UCSD-AML1 (cell line): ENCODE results near the gene FGFR2.

ENCODE experiments used
- DNase-seq: peaks from one replicate; lab custom pipeline; 2025; ENCODE audit not compliant: unreplicated experiment; lab: John Stamatoyannopoulos, UW

FGFR2 gene

GRCh38 chr10:121611393-121612159 is 13.3 kb upstream of the FGFR2 start:
- DNase-seq: no peak

GRCh38 chr10:121610798-121611323 is 12.6 kb upstream of the FGFR2 start:
- DNase-seq: no peak

GRCh38 chr10:121609426-121610380 is 11.5 kb upstream of the FGFR2 start:
- DNase-seq: no peak

GRCh38 chr10:121608469-121609190 is 10.4 kb upstream of the FGFR2 start:
- DNase-seq: peak; percentile 26

GRCh38 chr10:121607310-121608055 is 9.2 kb upstream of the FGFR2 start:
- DNase-seq: no peak

- DNase-seq: no peak
These were observed 7.5 kb upstream of the FGFR2 start for GRCh38 chr10:121605708-121606107.

- DNase-seq: no peak
These were observed 3.2 kb upstream of the FGFR2 start for GRCh38 chr10:121601458-121601857.

GRCh38 chr10:121600611-121601010 is 2.4 kb upstream of the FGFR2 start:
- no peak for DNase-seq

- DNase-seq: no peak
These were observed 1.7 kb upstream of the FGFR2 start for GRCh38 chr10:121599947-121600346.

GRCh38 chr10:121597504-121598262 is 561 bp downstream of the FGFR2 start:
- DNase-seq: no peak

- DNase-seq: no peak
These were observed 1.3 kb downstream of the FGFR2 start for GRCh38 chr10:121596689-121597503.

- no peak for DNase-seq
These were observed 2.2 kb downstream of the FGFR2 start for GRCh38 chr10:121595806-121596688.

- no peak for DNase-seq
These were observed 2.9 kb downstream of the FGFR2 start for GRCh38 chr10:121595351-121595805.

GRCh38 chr10:121594623-121595350 is 3.5 kb downstream of the FGFR2 start:
- no peak for DNase-seq

- no peak for DNase-seq
These were observed 4.2 kb downstream of the FGFR2 start for GRCh38 chr10:121594076-121594475.

- no peak for DNase-seq
These were observed 4.8 kb downstream of the FGFR2 start for GRCh38 chr10:121593281-121594075.
